Activated CD4-positive, alpha-beta T cell treated with anti-CD3 and anti-CD28 coated beads, Interleukin-2, amount 50 U/mL, for 4 hours (primary cell): Measurements from ENCODE around the gene TRMT11.
"Not testable (repeated sequence)": the region's sequence is repeated elsewhere in the genome, so short reads cannot be mapped to it uniquely, and the experiment has no call there.

Experiments
- DNase-seq, 2 experiments: peaks; one replicate each; pipeline ENCODE4 v3.0.0-alpha.2; 2020

Gene TRMT11

DNA sequence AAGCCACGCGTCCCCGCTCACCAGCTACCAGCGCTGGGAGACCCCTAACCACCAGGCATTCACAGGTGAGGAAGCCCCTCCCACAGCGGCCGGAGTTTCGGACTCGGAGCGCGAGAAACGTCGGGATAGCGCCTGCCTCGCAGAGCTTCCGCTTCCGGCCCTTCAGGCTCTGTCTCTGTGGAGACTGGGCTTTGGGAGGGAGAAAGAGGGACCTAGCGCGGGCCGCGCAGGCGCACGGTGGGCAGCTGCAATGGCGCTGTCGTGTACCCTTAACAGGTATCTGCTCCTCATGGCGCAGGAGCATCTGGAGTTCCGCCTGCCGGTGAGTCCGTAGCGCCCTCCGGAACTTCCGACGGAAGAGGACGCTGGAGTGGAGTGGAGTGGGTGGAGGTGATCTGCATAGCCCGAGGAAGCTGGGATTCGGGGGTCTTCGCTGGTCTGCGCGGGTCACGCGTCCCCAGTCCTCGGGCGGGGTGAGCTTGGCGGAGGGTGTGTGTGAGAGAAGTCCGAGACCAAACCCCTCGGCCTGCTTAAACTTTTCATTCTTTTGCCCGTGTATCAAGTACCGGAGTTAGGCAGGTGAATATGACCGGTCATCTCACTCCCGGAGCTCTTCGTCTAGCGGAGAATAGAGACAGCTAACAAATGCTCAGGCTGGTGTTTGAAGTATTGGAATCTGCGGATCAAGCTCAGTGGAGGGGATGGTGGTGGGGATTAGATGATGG is at the start of gene TRMT11:
TRMT11 (plus strand) TSS at position 240 of the 725 bp plus-strand sequence; CDS start at position 251, 11 bp downstream.
- DNase-seq: peak; percentile 72 to 77

DNA sequence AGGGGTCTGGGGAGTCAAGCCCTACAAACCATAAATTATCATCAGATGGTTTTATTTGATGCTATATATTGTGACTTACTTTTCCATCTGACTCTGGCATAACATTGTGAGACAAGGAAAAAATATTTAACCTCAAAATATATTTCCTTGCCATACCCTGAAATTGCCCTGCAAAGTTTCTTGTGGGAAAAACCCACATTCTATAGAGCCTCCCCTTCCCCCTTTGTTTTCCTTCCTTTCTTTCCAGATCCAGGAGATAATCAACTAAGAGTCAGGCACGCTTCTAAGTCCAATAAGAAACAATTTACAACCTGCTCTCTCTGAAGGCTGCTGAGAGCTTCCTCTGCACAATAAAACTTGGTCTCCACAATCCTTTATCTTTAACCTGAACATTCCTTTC is 47.3 kb upstream of the TRMT11 start:
- DNase-seq: no peak

GRCh38 chr6:125939791-125940190 is 46.5 kb upstream of the TRMT11 start:
- DNase-seq: no peak

- no peak for DNase-seq
Observed at GRCh38 chr6:125940247-125941041, 45.9 kb upstream of the TRMT11 start.

DNA sequence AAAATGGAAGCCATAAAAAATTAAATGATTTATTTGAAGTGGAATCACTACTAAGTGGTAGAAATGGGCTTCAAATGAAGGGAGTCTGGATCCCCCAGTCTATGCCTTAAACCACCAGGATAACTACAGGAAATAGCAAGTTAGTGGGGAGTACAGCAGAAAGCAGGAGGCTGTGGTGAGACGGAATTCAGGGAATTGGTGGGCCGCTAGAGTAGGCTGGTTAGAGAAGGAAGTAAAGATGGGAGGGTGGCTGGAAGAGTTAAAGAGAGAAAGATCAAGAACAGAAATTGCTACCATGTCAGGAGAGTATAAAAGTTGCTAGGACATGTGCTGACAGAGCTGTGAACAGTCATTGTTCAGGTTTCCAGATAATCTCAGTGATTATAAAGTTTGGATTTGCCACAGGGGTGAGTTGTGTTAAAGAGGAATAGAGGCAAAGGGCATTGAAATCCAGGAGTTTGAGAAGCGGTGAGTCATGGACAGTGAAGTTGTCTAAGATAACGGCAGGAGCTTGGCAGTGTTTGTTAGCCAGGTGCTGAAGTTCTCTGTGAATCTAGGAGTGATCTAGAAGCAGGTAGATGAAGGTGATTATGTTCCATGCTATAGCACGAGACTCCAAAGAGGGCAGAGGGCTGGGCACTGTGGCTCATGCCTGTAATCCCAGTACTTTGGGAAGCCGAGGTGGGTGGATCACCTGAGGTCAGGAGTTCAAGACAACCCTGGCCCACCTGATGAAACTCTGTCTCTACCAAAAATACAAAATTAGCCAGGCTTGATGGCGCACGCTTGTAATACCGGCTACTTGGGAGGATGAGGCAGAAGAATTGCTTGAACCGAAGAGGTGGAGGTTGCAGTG is 43.4 kb upstream of the TRMT11 start:
- no peak for DNase-seq

GRCh38 chr6:125943528-125944433 is 42.6 kb upstream of the TRMT11 start:
- no peak for DNase-seq

DNA sequence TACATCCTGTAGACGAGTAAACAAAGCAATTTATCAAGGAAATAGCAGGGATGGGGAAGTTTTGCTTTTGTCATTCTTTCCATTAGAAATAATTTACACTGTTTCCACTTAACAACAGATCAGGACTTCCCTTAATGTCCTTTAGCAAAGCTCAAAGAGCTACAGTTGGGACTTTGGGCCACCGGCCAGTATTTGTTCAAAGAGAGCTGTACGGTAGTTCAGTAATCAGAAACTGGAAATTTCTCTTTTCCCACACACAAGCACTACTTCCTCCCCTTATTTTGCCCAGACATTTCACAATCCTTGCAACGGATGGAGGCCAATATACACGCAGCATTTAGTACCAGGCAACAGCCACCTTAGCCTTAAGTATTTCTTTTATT is 41.9 kb upstream of the TRMT11 start:
- DNase-seq: no peak

DNA sequence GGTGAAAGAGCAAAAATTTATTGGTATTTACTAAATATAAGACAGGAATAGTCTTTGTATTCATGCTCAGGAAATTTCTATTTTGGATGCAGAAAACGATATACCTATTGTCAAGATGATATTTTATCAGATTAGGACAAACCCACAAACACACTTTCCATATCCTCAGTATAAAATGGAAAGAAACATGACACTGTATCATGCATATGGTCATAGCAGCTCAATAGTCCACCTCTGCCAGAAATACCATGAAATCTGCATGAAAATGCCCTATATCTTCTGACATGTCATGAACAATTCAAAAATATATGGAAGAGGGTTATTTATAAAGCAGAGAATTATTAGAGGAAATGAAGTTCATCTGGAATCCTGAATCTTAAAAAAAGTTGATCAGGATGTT is 41.4 kb upstream of the TRMT11 start:
- no peak for DNase-seq

- no peak for DNase-seq
Observed at GRCh38 chr6:125945378-125946141, 40.8 kb upstream of the TRMT11 start.

- DNase-seq: no peak
Observed at GRCh38 chr6:125947615-125948014, 38.7 kb upstream of the TRMT11 start.

- no peak for DNase-seq
Observed at GRCh38 chr6:125948455-125948854, 37.9 kb upstream of the TRMT11 start.

GRCh38 chr6:125949069-125949468 is 37.3 kb upstream of the TRMT11 start:
- DNase-seq: no peak

DNA sequence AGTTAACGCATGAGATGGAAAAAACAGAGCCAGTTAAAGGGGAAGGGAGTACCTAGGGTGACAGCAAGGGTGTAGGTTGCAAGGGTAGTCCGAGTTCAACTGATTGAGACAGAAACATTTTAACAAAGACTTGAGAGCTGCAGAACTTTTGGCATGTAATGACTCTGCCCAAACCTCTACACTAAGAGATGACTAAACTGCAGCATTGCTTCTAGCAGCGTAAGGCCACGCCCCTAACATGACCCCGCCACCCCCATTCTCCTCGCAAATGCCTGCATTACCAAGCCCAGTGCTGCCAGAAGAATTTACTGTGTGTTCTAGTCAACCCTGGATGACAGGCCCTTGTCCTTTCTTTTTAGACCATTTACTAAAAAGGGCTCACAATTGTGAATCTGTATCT is 36.0 kb upstream of the TRMT11 start:
- no peak for DNase-seq

DNA sequence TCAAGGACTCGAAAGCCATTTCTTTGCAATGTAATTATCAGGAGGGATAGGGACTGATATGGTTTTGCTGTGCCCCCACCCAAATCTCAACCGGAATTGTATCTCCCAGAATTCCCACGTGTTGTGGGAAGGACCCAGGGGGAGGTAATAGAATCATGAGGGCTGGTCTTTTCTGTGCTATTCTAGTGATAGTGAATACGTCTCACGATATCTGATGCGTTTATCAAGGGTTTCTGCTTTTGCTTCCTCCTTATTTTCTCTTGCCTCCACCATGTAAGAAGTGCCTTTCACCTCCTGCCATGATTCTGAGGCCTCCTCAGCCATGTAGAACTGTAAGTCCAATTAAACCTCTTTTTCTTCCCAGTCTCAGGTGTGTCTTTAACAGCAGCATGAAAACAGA is 35.6 kb upstream of the TRMT11 start:
- DNase-seq: not testable (repeated sequence)

GRCh38 chr6:125951323-125951722 is 35.0 kb upstream of the TRMT11 start:
- no peak for DNase-seq

DNA sequence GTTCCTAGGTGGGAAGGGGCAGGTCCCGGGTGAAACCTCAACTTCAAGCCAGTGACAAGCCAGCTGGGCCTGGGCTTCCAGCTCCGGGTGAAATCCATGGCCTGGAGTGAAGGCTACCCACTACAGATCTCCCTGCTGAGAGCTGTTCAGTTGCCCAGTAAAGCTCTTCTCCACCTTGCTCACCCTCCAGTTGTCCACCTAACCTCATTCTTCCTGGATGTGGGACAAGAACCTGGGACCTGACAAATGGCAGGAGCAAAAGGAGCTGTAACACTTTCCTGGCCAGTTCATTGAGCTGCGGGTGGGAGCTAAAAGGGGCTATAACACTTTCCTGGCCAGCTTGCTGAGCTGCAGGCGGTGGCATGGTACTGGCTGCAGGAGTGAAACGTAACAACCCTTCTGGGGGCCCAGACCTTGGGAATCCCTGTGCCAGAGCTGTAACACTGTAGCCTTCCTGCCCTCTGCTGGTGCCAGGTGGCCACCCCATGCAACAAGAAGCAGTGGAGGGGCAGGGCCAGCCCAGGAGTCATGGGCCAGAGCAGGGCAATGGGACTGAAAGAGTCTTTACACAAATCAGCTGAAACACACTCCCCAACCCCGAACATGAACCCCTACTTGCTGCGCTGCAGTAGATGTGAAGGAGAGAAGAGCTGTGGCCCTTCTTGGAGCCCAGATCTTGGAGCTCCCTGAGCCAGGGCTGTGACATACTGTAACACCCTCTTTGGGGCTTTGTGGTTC is 33.4 kb upstream of the TRMT11 start:
- peak in 1 of 2 experiments; percentile 6 for DNase-seq

GRCh38 chr6:125953502-125953875 is 32.9 kb upstream of the TRMT11 start:
- no peak for DNase-seq

DNA sequence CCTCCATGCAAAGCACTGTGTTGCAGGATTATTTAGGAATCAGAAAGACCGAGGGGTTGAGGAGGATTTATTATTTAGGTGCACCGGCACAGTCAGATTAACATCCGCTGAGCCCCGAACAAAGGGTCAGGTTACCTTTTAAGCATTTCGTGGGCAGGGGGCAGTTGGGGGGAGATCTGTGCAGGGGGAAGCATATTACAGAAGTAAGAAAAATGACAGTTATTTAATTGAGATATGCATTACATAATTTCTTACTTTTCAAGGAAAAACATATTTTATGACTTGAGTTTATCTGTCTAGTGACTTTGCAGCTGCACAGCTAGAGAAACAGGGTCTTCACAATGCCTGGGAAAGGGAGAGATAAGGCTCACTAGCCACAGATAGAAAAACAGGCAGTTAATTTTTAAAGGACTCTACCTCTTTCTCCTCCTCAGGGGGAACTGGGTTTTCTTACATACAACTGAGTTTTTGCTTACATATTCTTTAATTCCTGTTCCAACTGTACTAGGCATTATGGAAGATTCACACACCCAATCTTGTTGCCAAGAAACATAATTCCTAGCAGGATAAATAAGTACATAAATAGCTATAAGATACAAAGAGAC is 31.5 kb upstream of the TRMT11 start:
- DNase-seq: no peak

- no peak for DNase-seq
Observed at GRCh38 chr6:125955973-125956372, 30.4 kb upstream of the TRMT11 start.
